Mesenchymal stem cell (in vitro differentiated cells and primary cell): ENCODE measurements around the gene PEX5L.

Source experiments
- DNase-seq: peaks from one replicate; pipeline ENCODE4 v3.0.0-alpha.2; 2013
- H2AFZ ChIP-seq: one replicate; pipeline ENCODE4 v1.6.1; 2013; ENCODE audit warnings: low read depth, mild to moderate bottlenecking, control low read depth, inconsistent platforms, low read length, moderate library complexity
- H2AK5ac ChIP-seq: 2 replicates; pipeline ENCODE4 v1.6.1; 2013; ENCODE audit warnings: low read length, moderate library complexity, mild to moderate bottlenecking, inconsistent platforms; ENCODE audit not compliant: severe bottlenecking
- H2BK120ac ChIP-seq: one replicate; pipeline ENCODE4 v1.6.1; 2013; ENCODE audit warnings: low read depth, mild to moderate bottlenecking, inconsistent platforms, low read length, moderate library complexity
- H2BK12ac ChIP-seq, 2 experiments: one replicate each; pipeline ENCODE4 v1.6.1; 2013; ENCODE audit warnings: inconsistent platforms in 2 of 2, low read length in 2 of 2, mild to moderate bottlenecking in 2 of 2, moderate library complexity in 2 of 2, control low read depth in 1 of 2
- H2BK15ac ChIP-seq: one replicate; pipeline ENCODE4 v1.6.1; 2013; ENCODE audit warnings: mild to moderate bottlenecking, low read depth, inconsistent platforms; ENCODE audit not compliant: poor library complexity, severe bottlenecking
- H2BK5ac ChIP-seq: 2 replicates; pipeline ENCODE4 v1.6.1; 2013; ENCODE audit warnings: low read depth, mild to moderate bottlenecking, low read length, control low read depth, inconsistent platforms; ENCODE audit not compliant: poor library complexity, severe bottlenecking
- H3K14ac ChIP-seq, 2 experiments: one replicate each; pipeline ENCODE4 v1.6.1; 2013; ENCODE audit warnings: inconsistent platforms in 2 of 2, low read length in 2 of 2, control low read depth in 1 of 2, mild to moderate bottlenecking in 1 of 2, moderate library complexity in 1 of 2
- H3K18ac ChIP-seq, 2 experiments: one replicate each; pipeline ENCODE4 v1.6.1; 2013; ENCODE audit warnings: inconsistent platforms in 2 of 2, low read length in 2 of 2, control low read depth in 1 of 2, low read depth in 1 of 2, mild to moderate bottlenecking in 1 of 2
- H3K23ac ChIP-seq, 2 experiments: one replicate each; pipeline ENCODE4 v1.6.1; 2013; ENCODE audit warnings: inconsistent platforms in 2 of 2, low read length in 2 of 2, mild to moderate bottlenecking in 2 of 2, moderate library complexity in 2 of 2, control low read depth in 1 of 2
- H3K27ac ChIP-seq: 2 replicates; pipeline ENCODE4 v1.5.1; 2013; ENCODE audit warnings: mild to moderate bottlenecking, moderate library complexity, low read length, control low read depth, inconsistent platforms; ENCODE audit not compliant: poor library complexity, severe bottlenecking
- H3K27me3 ChIP-seq, 2 experiments: 2 replicates each; pipeline versions ENCODE4 v1.6.1 to v1.7.0; 2013; ENCODE audit warnings: low read length in 2 of 2, mild to moderate bottlenecking in 2 of 2, moderate library complexity in 2 of 2, control low read depth in 1 of 2, inconsistent platforms in 1 of 2; ENCODE audit not compliant: control insufficient read depth in 1 of 2, insufficient read depth in 1 of 2
- H3K36me3 ChIP-seq, 2 experiments: 2 replicates each; pipeline versions ENCODE4 v1.6.1 to v1.7.0; 2013; ENCODE audit warnings: low read length in 2 of 2, control low read depth in 1 of 2, inconsistent platforms in 1 of 2, low read depth in 1 of 2, mild to moderate bottlenecking in 1 of 2; ENCODE audit not compliant: insufficient read depth in 2 of 2, control insufficient read depth in 1 of 2
- H3K4ac ChIP-seq, 2 experiments: one replicate each; pipeline ENCODE4 v1.6.1; 2013; ENCODE audit warnings: inconsistent platforms in 2 of 2, low read length in 2 of 2, mild to moderate bottlenecking in 2 of 2, moderate library complexity in 2 of 2, control low read depth in 1 of 2, low read depth in 1 of 2
- H3K4me1 ChIP-seq: 2 replicates; pipeline ENCODE4 v1.6.1; 2013; ENCODE audit warnings: low read depth, low read length, control low read depth; ENCODE audit not compliant: control insufficient read depth, insufficient read depth
- H3K4me2 ChIP-seq: 2 replicates; pipeline ENCODE4 v1.6.1; 2013; ENCODE audit warnings: low read length, mild to moderate bottlenecking, inconsistent platforms; ENCODE audit not compliant: poor library complexity, severe bottlenecking
- H3K4me3 ChIP-seq, 2 experiments: 2 replicates each; pipeline versions ENCODE4 v1.5.1 to v1.7.0; 2013; ENCODE audit warnings: low read length in 2 of 2, mild to moderate bottlenecking in 2 of 2, control low read depth in 1 of 2, low read depth in 1 of 2; ENCODE audit not compliant: insufficient read depth in 1 of 2
- H3K79me1 ChIP-seq: replicated peaks from 2 replicates; pipeline ENCODE4 v1.6.1; 2013; ENCODE audit warnings: mild to moderate bottlenecking, control low read depth, low read length, inconsistent platforms; ENCODE audit not compliant: poor library complexity, severe bottlenecking
- H3K9ac ChIP-seq: 2 replicates; pipeline ENCODE4 v1.7.0; 2013; ENCODE audit warnings: mild to moderate bottlenecking, low read length, moderate library complexity
- H3K9me3 ChIP-seq: 2 replicates; pipeline ENCODE4 v1.7.0; 2013; ENCODE audit warnings: mild to moderate bottlenecking, low read length; ENCODE audit not compliant: control insufficient read depth
- H4K8ac ChIP-seq: one replicate; pipeline ENCODE4 v1.6.1; 2013; ENCODE audit warnings: inconsistent platforms, mild to moderate bottlenecking, low read length, moderate library complexity
- H4K91ac ChIP-seq: one replicate; pipeline ENCODE4 v1.6.1; 2013; ENCODE audit warnings: mild to moderate bottlenecking, low read length, inconsistent platforms
- WGBS: methylation state at CpG from one replicate; pipeline ENCODE4 v1.1.7; 2013; ENCODE audit warnings: mixed read lengths; 5-methylcytosine and 5-hydroxymethylcytosine counted together

PEX5L gene

DNA sequence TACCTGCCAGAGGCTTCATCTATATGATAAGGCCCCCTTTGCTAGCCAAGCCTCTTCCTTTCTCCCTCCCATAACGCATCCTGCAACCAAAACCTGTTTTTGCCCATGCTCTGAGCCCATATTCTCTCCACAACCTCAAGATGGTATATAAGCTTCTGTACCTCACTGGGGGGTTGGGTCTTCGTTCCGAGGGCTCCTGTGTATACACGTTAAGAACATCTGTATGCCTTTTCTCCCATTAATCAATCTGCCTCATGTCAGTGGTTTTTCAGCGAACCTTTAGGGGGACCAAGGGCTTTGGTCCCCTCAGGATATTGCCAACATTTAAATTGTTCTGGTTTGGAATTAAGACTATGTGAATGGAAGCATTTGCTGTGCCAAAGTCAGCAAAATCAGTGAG is 168.0 kb downstream of the PEX5L start:
- no peak overlapping the region for H3K4me3 ChIP-seq
- H2BK5ac ChIP-seq, result no peak overlapping the region
- H2BK120ac ChIP-seq, result no peak overlapping the region
- DNase-seq, result no peak
- no peak overlapping the region for H2AK5ac ChIP-seq
- H3K4me2 ChIP-seq, result no peak overlapping the region
- no peak overlapping the region for H2BK12ac ChIP-seq
- H3K27me3 ChIP-seq, result no peaks in the 10 kb centered on the region
- no peak overlapping the region for H2BK15ac ChIP-seq
- H2AFZ ChIP-seq, result no peak overlapping the region
- no peaks in the 10 kb centered on the region for H3K79me1 ChIP-seq
- no peaks in the 10 kb centered on the region for H3K36me3 ChIP-seq
- H4K8ac ChIP-seq, result no peak overlapping the region
- no peak overlapping the region for H3K14ac ChIP-seq
- no peak overlapping the region for H3K27ac ChIP-seq
- H3K4ac ChIP-seq, result no peak overlapping the region
- no peaks in the 10 kb centered on the region for H3K9me3 ChIP-seq
- H3K4me1 ChIP-seq, result no peaks in the 10 kb centered on the region
- H3K23ac ChIP-seq, result no peak overlapping the region
- H3K9ac ChIP-seq, result no peak overlapping the region
- no peak overlapping the region for H4K91ac ChIP-seq
- no peak overlapping the region for H3K18ac ChIP-seq
- 73% methylated on average over 4 of the region's 5 CpGs for WGBS

- Histone ChIP-seq H3K36me3 (no peaks in the 10 kb centered on the region), H3K14ac (no peak overlapping the region), H3K79me1 (no peaks in the 10 kb centered on the region), H3K4me3 (no peak overlapping the region), H3K18ac (no peak overlapping the region), H3K23ac (no peak overlapping the region), H3K4ac (no peak overlapping the region), H2AK5ac (no peak overlapping the region), H4K91ac (no peak overlapping the region), H3K27ac (no peak overlapping the region), H2BK120ac (no peak overlapping the region), H3K27me3 (no peaks in the 10 kb centered on the region), H2BK15ac (no peak overlapping the region), H3K4me2 (no peak overlapping the region), H2AFZ (no peak overlapping the region), H2BK5ac (no peak overlapping the region), H3K9ac (no peak overlapping the region), H2BK12ac (no peak overlapping the region), H4K8ac (no peak overlapping the region), H3K9me3 (no peaks in the 10 kb centered on the region), H3K4me1 (no peaks in the 10 kb centered on the region)
- WGBS, result 77% methylated on average over 1 of the region's 1 CpG
- DNase-seq, result no peak
Observed at GRCh38 chr3:179867961-179868360, 168.8 kb downstream of the PEX5L start.

GRCh38 chr3:179865861-179866505 is 170.8 kb downstream of the PEX5L start:
- WGBS, result 62% methylated on average over 2 of the region's 5 CpGs
- Histone ChIP-seq H3K36me3 (no peaks in the 10 kb centered on the region), H2AK5ac (no peak overlapping the region), H4K8ac (no peak overlapping the region), H3K4me1 (no peaks in the 10 kb centered on the region), H3K23ac (no peak overlapping the region), H3K9me3 (no peaks in the 10 kb centered on the region), H3K27me3 (no peaks in the 10 kb centered on the region), H3K18ac (no peak overlapping the region), H2BK120ac (no peak overlapping the region), H3K79me1 (no peaks in the 10 kb centered on the region), H3K27ac (no peak overlapping the region), H3K4me2 (no peak overlapping the region), H2BK5ac (no peak overlapping the region), H2BK15ac (no peak overlapping the region), H3K4me3 (no peak overlapping the region), H2AFZ (no peak overlapping the region), H3K4ac (no peak overlapping the region), H3K14ac (no peak overlapping the region), H3K9ac (no peak overlapping the region), H2BK12ac (no peak overlapping the region), H4K91ac (no peak overlapping the region)
- DNase-seq, result no peak

DNA sequence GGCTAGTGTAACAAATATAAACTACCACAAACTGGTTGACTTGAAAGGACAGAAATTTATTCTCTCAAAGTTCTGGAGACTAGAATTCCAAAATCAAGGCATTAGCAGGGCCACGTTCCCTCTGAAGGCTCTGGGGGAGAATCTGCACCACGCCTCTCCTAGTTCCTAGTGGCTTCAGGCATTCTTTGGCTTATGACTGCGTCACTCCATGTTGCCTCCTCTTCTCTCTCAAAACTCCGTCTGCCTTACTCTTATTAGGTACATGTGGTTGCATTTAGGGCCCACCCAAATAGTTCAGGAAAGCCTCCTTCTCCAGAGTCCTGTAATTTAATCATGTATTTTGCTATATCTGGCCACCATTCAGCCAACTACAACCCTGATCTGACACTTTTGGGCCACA is 174.8 kb downstream of the PEX5L start:
- no peak overlapping the region for H3K4me2 ChIP-seq

More for the DNA sequence above, 174.8 kb downstream of the PEX5L start:
- Histone ChIP-seq H2AFZ (no peak overlapping the region), H3K36me3 (no peaks in the 10 kb centered on the region), H2AK5ac (no peak overlapping the region), H2BK5ac (no peak overlapping the region), H3K4me3 (no peak overlapping the region), H3K4me1 (no peaks in the 10 kb centered on the region), H2BK15ac (no peak overlapping the region), H3K14ac (no peak overlapping the region), H3K9me3 (no peaks in the 10 kb centered on the region), H3K9ac (no peak overlapping the region), H3K23ac (no peak overlapping the region), H3K27ac (no peak overlapping the region), H2BK12ac (no peak overlapping the region), H3K27me3 (no peaks in the 10 kb centered on the region), H3K4ac (no peak overlapping the region), H2BK120ac (no peak overlapping the region), H4K91ac (no peak overlapping the region), H4K8ac (no peak overlapping the region), H3K79me1 (no peaks in the 10 kb centered on the region), H3K18ac (no peak overlapping the region)
- DNase-seq, result no peak
- 72% methylated on average over 4 of the region's 4 CpGs for WGBS
